ENCODE measurements around the gene RNASEH2C. TPM values are rescaled to one million over a fixed set of nuclear protein-coding genes. Genes with fewer than 3 reads are reported as not detected.

RNASEH2C gene
- total and polyA plus RNA-seq, 2 of the 13 experiments (the other 11 are each of a cell fraction or from before 2014, with no cell fraction given): 27.4 to 50.9 TPM

- peak; percentile 96 for TF ChIP-seq ZNF407 (CRISPR knock-in tag; IDR thresholded peaks at IDR 0.05; ENCODE audit: not compliant biosample characterization)
- peak; percentile 44; the same call in 1 of the 2 replicates for TF ChIP-seq ZBTB20 (CRISPR knock-in tag; IDR thresholded peaks at IDR 0.05; ENCODE audit: borderline replicate concordance, low read depth)
- TF ChIP-seq ZNF446 (CRISPR knock-in tag; IDR thresholded peaks at IDR 0.05): peak; percentile 73
- TF ChIP-seq EHMT2 (IDR thresholded peaks at IDR 0.05; ENCODE audit: borderline replicate concordance, low read depth, low read length): peak; percentile 96; the same call in 1 of the 2 replicates
- TF ChIP-seq ZNF878 (CRISPR knock-in tag; IDR thresholded peaks at IDR 0.05): peak; percentile 94
- no peak for TF ChIP-seq POLR2AphosphoS2 (IDR thresholded peaks at IDR 0.05; ENCODE audit: low read depth, low read length)
- TF ChIP-seq SRSF4 (IDR thresholded peaks at IDR 0.05; ENCODE audit: low read depth, low read length, poor library complexity, severe bottlenecking): no peak
- TF ChIP-seq NFIC (IDR thresholded peaks at IDR 0.05; ENCODE audit: low read length): peak; percentile 89; the same call in 1 of the 2 replicates
- no peak; the same call in 1 of the 2 replicates for TF ChIP-seq ZNF256 (CRISPR knock-in tag; conservative IDR thresholded peaks at IDR 0.05)
- TF ChIP-seq KDM5B (CRISPR knock-in tag; IDR thresholded peaks at IDR 0.05; ENCODE audit: borderline replicate concordance): peak; percentile 99; the same call in 1 of the 2 replicates
- TF ChIP-seq LCORL (IDR thresholded peaks at IDR 0.05): peak; percentile 94
- peak; percentile 87 for TF ChIP-seq LCORL (CRISPR knock-in tag; IDR thresholded peaks at IDR 0.05)
- TF ChIP-seq ZBED4 (CRISPR knock-in tag; IDR thresholded peaks at IDR 0.05; ENCODE audit: borderline replicate concordance): peak; percentile 63; the same call in 1 of the 2 replicates
- peak; percentile 90 for TF ChIP-seq PHF8 (CRISPR knock-in tag; IDR thresholded peaks at IDR 0.05)
- peak; percentile 54; the same call in 1 of the 2 replicates for TF ChIP-seq THRA (CRISPR knock-in tag; IDR thresholded peaks at IDR 0.05; ENCODE audit: borderline replicate concordance)
Measured at GRCh38 chr11:65711785-65712632, 8.6 kb downstream of the RNASEH2C start, which contains the start of gene KAT5 (continued).
